H1 (cell line): ENCODE results near the gene STK11IP. TPM values are rescaled to one million over a fixed set of nuclear protein-coding genes. Genes with fewer than 3 reads are reported as not detected.

Experiments
- CTCF ChIA-PET: fragments of 300-600 bp; sonication (Branson Sonifier 250); formaldehyde crosslinking; loops from one replicate; lab custom pipeline; 2021; ENCODE audit not compliant: partially characterized antibody; lab: Charles Lee
- POLR2A ChIA-PET: fragments of 300-600 bp; sonication (Branson Sonifier 250); formaldehyde crosslinking; loops from one replicate; lab custom pipeline; 2021; ENCODE audit warnings: inconsistent platforms; ENCODE audit not compliant: partially characterized antibody; lab: Charles Lee
- DNase-seq, 2 experiments: peaks; one replicate each; pipeline versions ENCODE4 v3.0.0 to v3.0.0-alpha.2; 2010 to 2022; ENCODE audit warnings: low spot score in 2 of 2, low read depth in 1 of 2, mixed read lengths in 1 of 2
- FAIRE-seq: peaks from 2 replicates; lab custom pipeline; 2011; peaks lifted over from hg19 to GRCh38; lab: Jason Lieb, UNC
- H2AFZ ChIP-seq: 2 replicates; pipeline ENCODE4 v1.8.1; 2012; ENCODE audit warnings: low read length, inconsistent platforms
- H2AK5ac ChIP-seq: 2 replicates; pipeline ENCODE4 v1.6.1; 2013; ENCODE audit warnings: low read depth, low read length
- H2BK120ac ChIP-seq: replicated peaks from 2 replicates; pipeline ENCODE3; 2013; ENCODE audit warnings: low read depth, low read length, inconsistent platforms
- H2BK12ac ChIP-seq: 2 replicates; pipeline ENCODE4 v1.6.1; 2013; ENCODE audit warnings: low read depth, low read length
- H2BK15ac ChIP-seq: 2 replicates; pipeline ENCODE4 v1.6.1; 2013; ENCODE audit warnings: low read length
- H2BK20ac ChIP-seq: 2 replicates; pipeline ENCODE4 v1.6.1; 2013; ENCODE audit warnings: low read length
- H2BK5ac ChIP-seq: 2 replicates; pipeline ENCODE4 v1.6.1; 2013; ENCODE audit warnings: low read depth, low read length
- H3K14ac ChIP-seq: 2 replicates; pipeline ENCODE4 v1.6.1; 2013; ENCODE audit warnings: inconsistent platforms; ENCODE audit not compliant: insufficient read length
- H3K18ac ChIP-seq: 2 replicates; pipeline ENCODE4 v1.6.1; 2013; ENCODE audit warnings: low read length; ENCODE audit errors: extremely low read depth
- H3K23ac ChIP-seq: 2 replicates; pipeline ENCODE4 v1.6.1; 2013; ENCODE audit warnings: inconsistent platforms; ENCODE audit not compliant: insufficient read length
- H3K23me2 ChIP-seq: 2 replicates; pipeline ENCODE4 v1.6.1; 2013; ENCODE audit warnings: low read depth, low read length
- H3K27ac ChIP-seq: 2 replicates; pipeline ENCODE4 v1.6.1; 2011; ENCODE audit warnings: low read depth, low read length, inconsistent platforms
- H3K27me3 ChIP-seq, 4 experiments: replicated peaks in 1 of 4; 1 replicate in 1 of 4; 2 replicates in 3 of 4; pipeline versions ENCODE4 v1.6.1 to v1.8.1; 2011 to 2013; ENCODE audit warnings: low read length in 3 of 4, mild to moderate bottlenecking in 3 of 4, inconsistent platforms in 2 of 4, mixed read lengths in 2 of 4, moderate library complexity in 1 of 4; ENCODE audit not compliant: control insufficient read depth in 3 of 4, insufficient read depth in 3 of 4; ENCODE audit errors: extremely low read depth in 1 of 4
- H3K36me3 ChIP-seq, 4 experiments: 2 replicates each; pipeline versions ENCODE4 v1.6.1 to v1.8.1; 2011 to 2013; ENCODE audit warnings: mild to moderate bottlenecking in 4 of 4, low read length in 3 of 4, moderate library complexity in 2 of 4, control low read depth in 1 of 4, inconsistent platforms in 1 of 4; ENCODE audit not compliant: insufficient read depth in 4 of 4, control insufficient read depth in 2 of 4
- H3K4ac ChIP-seq: replicated peaks from 2 replicates; pipeline ENCODE3; 2013; ENCODE audit warnings: low read length, low read depth, mixed read lengths, inconsistent platforms; ENCODE audit not compliant: insufficient read length
- H3K4me1 ChIP-seq, 4 experiments: replicated peaks in 1 of 4; 1 replicate in 1 of 4; 2 replicates in 3 of 4; pipeline versions ENCODE4 v1.6.1 to v1.8.1; 2011 to 2013; ENCODE audit warnings: low read length in 3 of 4, inconsistent platforms in 2 of 4, mixed read lengths in 1 of 4; ENCODE audit not compliant: insufficient read depth in 4 of 4, control insufficient read depth in 3 of 4
- H3K4me2 ChIP-seq, 2 experiments: 2 replicates each; pipeline versions ENCODE4 v1.6.1 to v1.8.1; 2011 to 2013; ENCODE audit warnings: low read depth in 2 of 2, low read length in 2 of 2, control low read depth in 1 of 2, inconsistent platforms in 1 of 2, mild to moderate bottlenecking in 1 of 2; ENCODE audit not compliant: insufficient read depth in 1 of 2
- H3K4me3 ChIP-seq, 4 experiments: fragments of 200-600, 300-600 bp in 1 of 4; sonication (generic), shearing (Covaris generic), sonication (Bioruptor Twin) in 1 of 4; 2 replicates each; pipeline versions ENCODE4 v1.5.1 to v1.8.1; 2011 to 2016; ENCODE audit warnings: low read length in 4 of 4, low read depth in 3 of 4, control low read depth in 2 of 4, inconsistent platforms in 2 of 4, mild to moderate bottlenecking in 2 of 4, mixed read lengths in 1 of 4, moderate library complexity in 1 of 4; ENCODE audit not compliant: insufficient read depth in 2 of 4; ENCODE audit errors: extremely low read depth in 1 of 4
- H3K56ac ChIP-seq: replicated peaks from 2 replicates; pipeline ENCODE3; 2013; ENCODE audit warnings: low read depth, mild to moderate bottlenecking, mixed read lengths, low read length, inconsistent platforms; ENCODE audit not compliant: insufficient read length
- H3K79me1 ChIP-seq: 2 replicates; pipeline ENCODE4 v1.6.1; 2013; ENCODE audit warnings: low read depth, low read length, control low read depth
- H3K79me2 ChIP-seq, 2 experiments: 2 replicates each; pipeline versions ENCODE4 v1.6.1 to v1.8.1; 2012 to 2013; ENCODE audit warnings: low read length in 2 of 2, mild to moderate bottlenecking in 2 of 2, inconsistent platforms in 1 of 2; ENCODE audit not compliant: insufficient read depth in 2 of 2, control insufficient read depth in 1 of 2
- H3K9ac ChIP-seq, 4 experiments: replicated peaks in 1 of 4; 1 replicate in 1 of 4; 2 replicates in 3 of 4; pipeline versions ENCODE4 v1.6.1 to v1.8.1; 2011 to 2013; ENCODE audit warnings: low read depth in 3 of 4, low read length in 3 of 4, control low read depth in 2 of 4, mild to moderate bottlenecking in 2 of 4, moderate library complexity in 2 of 4, inconsistent platforms in 1 of 4; ENCODE audit errors: extremely low read depth in 1 of 4
- H3K9me3 ChIP-seq, 2 experiments: 2 replicates each; pipeline versions ENCODE4 v1.6.1 to v1.8.1; 2012 to 2013; ENCODE audit warnings: mild to moderate bottlenecking in 2 of 2, moderate library complexity in 2 of 2, control low read depth in 1 of 2, inconsistent platforms in 1 of 2, low read depth in 1 of 2, low read length in 1 of 2, mixed read lengths in 1 of 2; ENCODE audit not compliant: insufficient read depth in 2 of 2
- H4K20me1 ChIP-seq, 2 experiments: replicated peaks in 1 of 2; 2 replicates each; pipeline versions ENCODE3 to v1.8.1; 2011 to 2013; ENCODE audit warnings: inconsistent platforms in 2 of 2, low read length in 2 of 2, mild to moderate bottlenecking in 1 of 2; ENCODE audit not compliant: insufficient read depth in 2 of 2, control insufficient read depth in 1 of 2
- H4K5ac ChIP-seq: 2 replicates; pipeline ENCODE4 v1.6.1; 2013; ENCODE audit warnings: low read length, low read depth, mixed read lengths, inconsistent platforms; ENCODE audit not compliant: insufficient read length
- H4K8ac ChIP-seq: 2 replicates; pipeline ENCODE4 v1.8.0; 2013; ENCODE audit warnings: mild to moderate bottlenecking, moderate library complexity, low read length, inconsistent platforms; ENCODE audit not compliant: insufficient read depth; ENCODE audit errors: extremely low read depth
- H4K91ac ChIP-seq: replicated peaks from 2 replicates; pipeline ENCODE3; 2013; ENCODE audit warnings: low read length, mixed read lengths, inconsistent platforms; ENCODE audit not compliant: insufficient read length
- JUND ChIP-seq: IDR thresholded peaks from 2 replicates; pipeline ENCODE4 v1.6.1; 2011; ENCODE audit warnings: mild to moderate bottlenecking, improper control_type of control experiment, low read length
- TCF12 ChIP-seq: IDR thresholded peaks from 2 replicates; pipeline ENCODE4 v1.6.1; 2011; ENCODE audit warnings: low read depth, mild to moderate bottlenecking, low read length
- WGBS, 2 experiments: shearing (Covaris generic) in 1 of 2; methylation state at CpG; one replicate each; pipeline versions ENCODE4 v1.1.6 to v1.1.7; 2013 to 2015; ENCODE audit warnings: low lambda C conversion rate in 2 of 2, mixed read lengths in 2 of 2, inconsistent platforms in 1 of 2, low coverage in 1 of 2, missing lambda C conversion rate in 1 of 2; ENCODE audit not compliant: insufficient replicate concordance in 2 of 2, insufficient coverage in 1 of 2, insufficient read length in 1 of 2; ENCODE audit errors: extremely low coverage in 1 of 2, missing lambda C conversion rate in 1 of 2; 5-methylcytosine and 5-hydroxymethylcytosine counted together
- polyA plus RNA-seq, 7 experiments: library from polyadenylated mRNA; depleted of rRNA in 3 of 7; stranded (reverse) in 5 of 7; unstranded in 2 of 7; fragments of >200 nt in 5 of 7; fragments of 200-250 nt in 2 of 7; gene quantifications; 1 replicate in 5 of 7; 2 replicates in 1 of 7; 4 replicates in 1 of 7; pipeline versions ENCODE4 v1.2.1 to v1.2.3, GENCODE V29; 2011 to 2013; ENCODE audit warnings: missing spikeins in 2 of 7, mixed read lengths in 2 of 7
- total RNA-seq: library from RNA; stranded (reverse); fragmentation: NEBNext Ultra II Directional; extraction: Animal tissue kit (Norgen Biotek cat#: 25700); gene quantifications from 2 replicates; pipeline ENCODE4 v1.2.1, GENCODE V29; 2021

The STK11IP gene
- total and polyA plus RNA-seq, 2 of the 8 experiments (the other 6 are each of a cell fraction or from before 2014, with no cell fraction given): 18.5 to 29.6 TPM

DNA sequence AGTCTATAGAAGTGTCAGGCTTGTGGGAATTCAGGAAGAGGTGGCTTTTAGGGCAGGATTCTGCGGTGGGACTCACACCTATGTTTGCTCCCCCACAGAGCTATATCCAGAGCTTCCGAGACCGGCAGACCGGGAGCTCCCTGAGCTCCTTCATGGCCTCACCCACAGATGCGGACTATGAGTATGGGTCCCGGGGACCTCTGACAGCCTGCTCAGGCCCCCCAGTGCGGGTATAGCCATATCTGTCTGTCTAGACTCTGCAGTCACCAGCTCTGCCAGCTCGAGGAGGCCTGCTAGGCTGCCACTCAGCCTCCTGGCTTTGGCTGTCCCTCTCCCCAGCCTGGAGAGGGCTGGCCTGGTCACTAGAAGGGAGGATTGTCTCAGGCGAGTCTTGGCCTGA lies 48.0 kb upstream of the STK11IP start:
- H4K91ac ChIP-seq: no peak overlapping the region
- no peak overlapping the region for H3K4ac ChIP-seq
- 95% methylated on average over 9 of the region's 9 CpGs; no CpG with 5 or more reads in 1 of the 2 experiments for WGBS, 2 experiments

More for the DNA sequence above, 48.0 kb upstream of the STK11IP start:
- Histone ChIP-seq H2BK20ac (no peak overlapping the region), H3K27ac (no peak overlapping the region), H3K23me2 (peaks cover 19% of the 10 kb centered on the region; the same call in 1 of the 2 replicates), H3K27me3 (peaks cover 0 to 18% (median 13%) of the 10 kb centered on the region in 4 experiments; a peak in 6 of 7 replicates), H2BK15ac (no peak overlapping the region), H3K14ac (no peak overlapping the region), H3K9ac (no peak overlapping the region), H4K5ac (no peak overlapping the region), H2BK5ac (no peak overlapping the region), H3K4me3 (no peak overlapping the region), H2BK12ac (no peak overlapping the region), H3K79me1 (peaks cover 2% of the 10 kb centered on the region; the same call in 1 of the 2 replicates), H4K20me1 (peaks cover 3 to 14% of the 10 kb centered on the region in 2 experiments), H4K8ac (no peak overlapping the region)
- POLR2A ChIA-PET: interaction anchor here (1.0 to 3.6 kb wide), 2 partner anchors 9 to 23 kb away, joined by 3 to 21 read pairs; no protein-coding TSS in a partner anchor
- no peak for DNase-seq
- TF ChIP-seq TCF12 (no peak), JUND (no peak)
- TF ChIP-seq, all 59 proteins: peak for 0
- Histone ChIP-seq H3K23ac (no peak overlapping the region), H3K79me2 (no peaks in the 10 kb centered on the region), H2BK120ac (no peak overlapping the region), H2AK5ac (no peak overlapping the region), H3K18ac (no peak overlapping the region), H3K9me3 (no peaks in the 10 kb centered on the region), H3K4me2 (no peak overlapping the region), H2AFZ (no peak overlapping the region), H3K4me1 (peaks cover 0 to 16% (median 8%) of the 10 kb centered on the region in 4 experiments; a peak in 6 of 7 replicates), H3K36me3 (no peaks in the 10 kb centered on the region; a peak in 1 of 8 replicates), H3K56ac (no peak overlapping the region)
- CTCF ChIA-PET: interaction anchor here (1.0 to 6.4 kb wide), 11 partner anchors 9 to 146 kb away, joined by 3 to 66 read pairs (median 4); partner anchors contain the start of genes INHA and OBSL1
- no peak for FAIRE-seq
